HG03108 (cell line): ENCODE measurements around the gene ZNF761.

Experiments
- ATAC-seq: cut with Tn5 transposase; IDR thresholded peaks from one replicate; pipeline ENCODE4 v1.9.1; 2021; ENCODE audit warnings: moderate library complexity; ENCODE audit not compliant: unreplicated experiment

The ZNF761 gene

GRCh38 chr19:53504885-53505284 lies 73.1 kb downstream of the ZNF761 start:
- no peak for ATAC-seq

GRCh38 chr19:53506728-53507127 lies 74.9 kb downstream of the ZNF761 start:
- ATAC-seq, result no peak
